Hepatocyte (in vitro differentiated cells): ENCODE results near the gene CTNNA2. TPM values are rescaled to one million over a fixed set of nuclear protein-coding genes. Genes with fewer than 3 reads are reported as not detected.

Source experiments
- DNase-seq: peaks from one replicate; pipeline ENCODE4 v3.0.0-alpha.2; 2016; ENCODE audit warnings: low spot score
- H2AFZ ChIP-seq: fragments of 200-600 bp; sonication (generic); 2 replicates; pipeline ENCODE4 v1.6.0; 2016; ENCODE audit warnings: antibody characterized with exemption, mild to moderate bottlenecking
- H3K27ac ChIP-seq: fragments of 200-600 bp; sonication (generic); 2 replicates; pipeline ENCODE4 v1.5.1; 2016; ENCODE audit warnings: mild to moderate bottlenecking
- H3K27me3 ChIP-seq: fragments of 200-600 bp; sonication (generic); 2 replicates; pipeline ENCODE4 v1.6.1; 2016
- H3K36me3 ChIP-seq: fragments of 200-600 bp; sonication (generic); replicated peaks from 2 replicates; pipeline ENCODE4 v1.5.1; 2016; ENCODE audit warnings: low read depth; ENCODE audit not compliant: insufficient read depth
- H3K4me1 ChIP-seq: fragments of 200-600 bp; sonication (generic); 2 replicates; pipeline ENCODE4 v1.5.1; 2016; ENCODE audit warnings: mild to moderate bottlenecking, moderate library complexity; ENCODE audit not compliant: insufficient read depth
- H3K4me2 ChIP-seq: fragments of 200-600 bp; sonication (generic); 2 replicates; pipeline ENCODE4 v1.6.0; 2016
- H3K4me3 ChIP-seq: fragments of 200-600 bp; sonication (generic); 2 replicates; pipeline ENCODE4 v1.5.1; 2016; ENCODE audit warnings: mild to moderate bottlenecking
- H3K79me2 ChIP-seq: fragments of 200-600 bp; sonication (generic); 2 replicates; pipeline ENCODE4 v1.6.0; 2017; ENCODE audit warnings: mild to moderate bottlenecking
- H3K9me2 ChIP-seq: fragments of 200-600 bp; sonication (generic); replicated peaks from 2 replicates; pipeline ENCODE4 v1.6.0; 2017; ENCODE audit warnings: mild to moderate bottlenecking; ENCODE audit not compliant: insufficient read depth
- H3K9me3 ChIP-seq: fragments of 200-600 bp; sonication (generic); 2 replicates; pipeline ENCODE4 v1.5.1; 2016; ENCODE audit warnings: low read depth, mild to moderate bottlenecking
- H4K20me1 ChIP-seq: fragments of 200-600 bp; sonication (generic); 2 replicates; pipeline ENCODE4 v1.6.0; 2016; ENCODE audit warnings: mild to moderate bottlenecking; ENCODE audit not compliant: insufficient read depth, poor library complexity, severe bottlenecking
- CTCF ChIP-seq: fragments of 200-600 bp; sonication (generic); IDR thresholded peaks from 2 replicates; pipeline ENCODE4 v1.5.1; 2016; ENCODE audit warnings: antibody characterized with exemption, mild to moderate bottlenecking; ENCODE audit not compliant: poor library complexity
- EZH2 ChIP-seq: fragments of 200-600 bp; sonication (generic); IDR thresholded peaks from 2 replicates; pipeline ENCODE4 v1.6.1; 2016; ENCODE audit warnings: antibody characterized with exemption, mild to moderate bottlenecking, borderline replicate concordance
- EZH2phosphoT487 ChIP-seq: fragments of 200-600 bp; sonication (generic); IDR thresholded peaks from one replicate; pipeline ENCODE4 v1.6.1; 2018; ENCODE audit warnings: antibody characterized with exemption, mild to moderate bottlenecking, low read depth, moderate library complexity; ENCODE audit not compliant: unreplicated experiment, severe bottlenecking
- WGBS: methylation state at CpG from one replicate; pipeline ENCODE4 v1.1.6; 2016; ENCODE audit warnings: low lambda C conversion rate; ENCODE audit errors: missing lambda C conversion rate; 5-methylcytosine and 5-hydroxymethylcytosine counted together
- polyA plus RNA-seq: library from polyadenylated mRNA; unstranded; fragments of >200 nt; fragmentation: Nextera tagmentation; extraction: Ambion mirVana; gene quantifications from 2 replicates; pipeline ENCODE4 v1.2.1, GENCODE V29; 2016
- total RNA-seq: library from RNA; depleted of rRNA; stranded (reverse); fragments of >200 nt; gene quantifications from 2 replicates; pipeline ENCODE4 v1.2.3, GENCODE V29; 2014

CTNNA2 gene
- total and polyA plus RNA-seq, 2 experiments from 2014 or later, result 0.79 to 4.4 TPM

- no peak overlapping the region for H3K4me3 ChIP-seq
- 40% methylated on average over 6 of the region's 6 CpGs for WGBS
- H3K27ac ChIP-seq, result no peak overlapping the region
- DNase-seq, result no peak
- no peaks in the 10 kb centered on the region for H3K9me2 ChIP-seq
- no peaks in the 10 kb centered on the region for H3K79me2 ChIP-seq
- TF ChIP-seq EZH2phosphoT487 (no peak), EZH2 (no peak), CTCF (no peak)
- no peaks in the 10 kb centered on the region for H3K27me3 ChIP-seq
- no peaks in the 10 kb centered on the region for H4K20me1 ChIP-seq
- H3K36me3 ChIP-seq, result no peaks in the 10 kb centered on the region
- no peak overlapping the region for H2AFZ ChIP-seq
- no peaks in the 10 kb centered on the region for H3K4me1 ChIP-seq
- no peaks in the 10 kb centered on the region for H3K9me3 ChIP-seq
- H3K4me2 ChIP-seq, result no peak overlapping the region
Measured at GRCh38 chr2:80364524-80365212, 851.8 kb downstream of the CTNNA2 start.

DNA sequence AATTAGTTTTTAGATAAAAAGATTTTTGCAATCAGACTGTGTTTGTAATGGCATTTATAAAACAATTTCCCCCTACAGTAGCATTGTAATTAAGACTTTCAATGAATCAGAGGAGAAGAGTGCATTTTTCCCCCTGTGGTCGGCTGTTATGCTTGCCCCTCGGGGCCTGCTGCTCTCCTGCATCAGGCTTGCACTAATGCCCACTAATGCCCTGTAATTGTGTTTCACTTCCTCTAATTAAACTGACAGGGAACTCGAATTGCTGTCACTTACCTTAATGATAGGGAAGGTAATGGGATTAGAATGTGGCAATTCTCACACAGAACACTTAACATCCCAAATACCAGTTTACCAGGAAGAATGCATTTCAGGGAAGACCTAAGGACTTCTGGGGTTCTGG lies 852.9 kb downstream of the CTNNA2 start:
- Histone ChIP-seq H3K27ac (no peak overlapping the region), H3K9me3 (no peaks in the 10 kb centered on the region), H3K36me3 (no peaks in the 10 kb centered on the region), H4K20me1 (no peaks in the 10 kb centered on the region), H2AFZ (no peak overlapping the region), H3K4me2 (no peak overlapping the region), H3K79me2 (no peaks in the 10 kb centered on the region), H3K4me1 (no peaks in the 10 kb centered on the region), H3K9me2 (no peaks in the 10 kb centered on the region), H3K4me3 (no peak overlapping the region), H3K27me3 (no peaks in the 10 kb centered on the region)
- DNase-seq, result no peak
- TF ChIP-seq EZH2phosphoT487, result no peak
- TF ChIP-seq EZH2, result no peak
- TF ChIP-seq CTCF, result no peak
- 48% methylated on average over 3 of the region's 3 CpGs for WGBS

GRCh38 chr2:80370375-80371009 lies 857.6 kb downstream of the CTNNA2 start:
- Histone ChIP-seq H3K4me2 (no peak overlapping the region), H3K27me3 (no peaks in the 10 kb centered on the region), H2AFZ (no peak overlapping the region), H3K36me3 (no peaks in the 10 kb centered on the region), H3K9me3 (no peaks in the 10 kb centered on the region), H3K4me1 (no peaks in the 10 kb centered on the region), H3K9me2 (no peaks in the 10 kb centered on the region), H3K4me3 (no peak overlapping the region), H3K79me2 (no peaks in the 10 kb centered on the region), H4K20me1 (no peaks in the 10 kb centered on the region), H3K27ac (no peak overlapping the region)
- no peak for TF ChIP-seq CTCF
- 76% methylated on average over 3 of the region's 3 CpGs for WGBS
- DNase-seq, result no peak
